Measurements from ENCODE around the gene NDFIP1. TPM values are rescaled to one million over a fixed set of nuclear protein-coding genes. Genes with fewer than 3 reads are reported as not detected.

The NDFIP1 gene
- total RNA-seq, 1 donor from 2014 or later: 70.5 TPM

GRCh38 chr5:142120247-142120935 lies 11.8 kb downstream of the NDFIP1 start:
- Histone ChIP-seq H3K4me3 (no peak overlapping the region), H3K27ac (no peak overlapping the region), H3K4me1 (peaks cover 55% of the 10 kb centered on the region), H3K36me3 (peaks cover 4% of the 10 kb centered on the region), H3K27me3 (ENCODE audit: low read depth) (no peaks in the 10 kb centered on the region), H3K9me3 (no peaks in the 10 kb centered on the region)
- DNase-seq: no peak
- intact Hi-C loops (cut with DNase I): no loop called here
- ATAC-seq: no peak
- TF ChIP-seq, protein P1, sequence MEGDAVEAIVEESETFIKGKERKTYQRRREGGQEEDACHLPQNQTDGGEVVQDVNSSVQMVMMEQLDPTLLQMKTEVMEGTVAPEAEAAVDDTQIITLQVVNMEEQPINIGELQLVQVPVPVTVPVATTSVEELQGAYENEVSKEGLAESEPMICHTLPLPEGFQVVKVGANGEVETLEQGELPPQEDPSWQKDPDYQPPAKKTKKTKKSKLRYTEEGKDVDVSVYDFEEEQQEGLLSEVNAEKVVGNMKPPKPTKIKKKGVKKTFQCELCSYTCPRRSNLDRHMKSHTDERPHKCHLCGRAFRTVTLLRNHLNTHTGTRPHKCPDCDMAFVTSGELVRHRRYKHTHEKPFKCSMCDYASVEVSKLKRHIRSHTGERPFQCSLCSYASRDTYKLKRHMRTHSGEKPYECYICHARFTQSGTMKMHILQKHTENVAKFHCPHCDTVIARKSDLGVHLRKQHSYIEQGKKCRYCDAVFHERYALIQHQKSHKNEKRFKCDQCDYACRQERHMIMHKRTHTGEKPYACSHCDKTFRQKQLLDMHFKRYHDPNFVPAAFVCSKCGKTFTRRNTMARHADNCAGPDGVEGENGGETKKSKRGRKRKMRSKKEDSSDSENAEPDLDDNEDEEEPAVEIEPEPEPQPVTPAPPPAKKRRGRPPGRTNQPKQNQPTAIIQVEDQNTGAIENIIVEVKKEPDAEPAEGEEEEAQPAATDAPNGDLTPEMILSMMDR (IDR thresholded peaks at IDR 0.05): no peak

GRCh38 chr5:142122121-142122520 lies 13.5 kb downstream of the NDFIP1 start:
- no peak for ATAC-seq
- intact Hi-C loops (cut with DNase I): no loop called here
- TF ChIP-seq, protein P1 (IDR thresholded peaks at IDR 0.05): no peak
- Histone ChIP-seq H3K9me3 (no peaks in the 10 kb centered on the region), H3K27me3 (ENCODE audit: low read depth) (no peaks in the 10 kb centered on the region), H3K27ac (no peak overlapping the region), H3K4me3 (no peak overlapping the region), H3K4me1 (peaks cover 40% of the 10 kb centered on the region), H3K36me3 (peaks cover 4% of the 10 kb centered on the region)
- no peak for DNase-seq

- no peaks in the 10 kb centered on the region for H3K9me3 ChIP-seq
- no peak overlapping the region for H3K27ac ChIP-seq
- H3K4me3 ChIP-seq: no peak overlapping the region
- DNase-seq (no peak), ATAC-seq (no peak)
- H3K36me3 ChIP-seq: peaks cover 4% of the 10 kb centered on the region
- H3K4me1 ChIP-seq: peaks cover 31% of the 10 kb centered on the region
- no peaks in the 10 kb centered on the region for H3K27me3 ChIP-seq (ENCODE audit: low read depth)
- intact Hi-C loops (cut with DNase I): no loop called here
- TF ChIP-seq, protein P1 (IDR thresholded peaks at IDR 0.05): no peak
Measured at GRCh38 chr5:142125378-142125777, 16.8 kb downstream of the NDFIP1 start.

GRCh38 chr5:142125963-142126362 lies 17.4 kb downstream of the NDFIP1 start:
- intact Hi-C loops (cut with DNase I): no loop called here
- H3K27ac ChIP-seq: no peak overlapping the region
- H3K4me1 ChIP-seq: peaks cover 27% of the 10 kb centered on the region
- H3K9me3 ChIP-seq: no peaks in the 10 kb centered on the region
- TF ChIP-seq, protein P1 (IDR thresholded peaks at IDR 0.05): no peak
- ATAC-seq: no peak
- no peak overlapping the region for H3K4me3 ChIP-seq
- no peaks in the 10 kb centered on the region for H3K27me3 ChIP-seq (ENCODE audit: low read depth)
- no peak for DNase-seq
- peaks cover 4% of the 10 kb centered on the region for H3K36me3 ChIP-seq

DNA sequence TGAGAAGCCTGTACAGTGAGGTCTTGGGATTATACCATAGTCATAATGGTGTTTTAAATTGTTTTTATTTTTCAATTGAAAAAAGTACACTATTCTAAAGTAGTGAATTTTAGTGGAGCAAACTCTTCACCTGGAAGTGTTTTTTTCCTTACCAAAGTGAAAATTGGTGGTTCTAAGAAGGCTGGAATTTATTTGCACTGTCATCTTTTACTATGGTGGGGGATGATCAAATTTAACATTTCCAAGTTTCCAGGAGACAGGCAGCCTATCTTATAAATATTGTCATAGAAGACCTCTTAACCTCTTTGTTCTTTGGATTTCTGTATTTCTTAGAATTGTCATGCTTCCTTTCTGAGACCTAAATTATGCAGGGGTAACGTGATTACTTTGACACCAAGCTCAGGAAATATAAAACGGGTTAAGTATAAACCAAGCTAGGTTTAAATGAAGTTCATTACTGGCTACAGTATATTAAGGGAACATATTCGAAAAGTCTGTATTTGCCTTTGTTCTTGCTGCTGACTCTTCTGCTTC lies 20.2 kb downstream of the NDFIP1 start:
- ATAC-seq (no peak), DNase-seq (no peak)
- Histone ChIP-seq H3K9me3 (no peaks in the 10 kb centered on the region), H3K27ac (no peak overlapping the region), H3K27me3 (ENCODE audit: low read depth) (no peaks in the 10 kb centered on the region), H3K4me1 (peaks cover 30% of the 10 kb centered on the region), H3K4me3 (no peak overlapping the region), H3K36me3 (peaks cover 22% of the 10 kb centered on the region)
- intact Hi-C loops (cut with DNase I): no loop called here
- TF ChIP-seq, protein P1 (IDR thresholded peaks at IDR 0.05): no peak
